HL-60 (cell line): ENCODE measurements around the gene TRIM17.

Source experiments
- DNase-seq, 2 experiments: peaks; one replicate each; pipeline ENCODE4 v3.0.0-alpha.2; 2010 to 2020; ENCODE audit warnings: low read depth in 1 of 2, low spot score in 1 of 2
- H3K27ac ChIP-seq: fragments of 250-450 bp; sonication (Bioruptor Pico); replicated peaks from 2 replicates; pipeline ENCODE4 v1.5.1; 2020; ENCODE audit warnings: mild to moderate bottlenecking, moderate library complexity
- H3K27me3 ChIP-seq: fragments of 250-450 bp; sonication (Bioruptor Pico); 2 replicates; pipeline ENCODE4 v1.5.1; 2021; ENCODE audit warnings: mild to moderate bottlenecking, moderate library complexity; ENCODE audit not compliant: insufficient read depth, poor library complexity, severe bottlenecking
- H3K4me3 ChIP-seq: replicated peaks from 2 replicates; pipeline ENCODE4 v1.5.1; 2011; ENCODE audit warnings: mild to moderate bottlenecking, control low read depth, low read length; ENCODE audit not compliant: insufficient read depth
- GABPA ChIP-seq: IDR thresholded peaks from 2 replicates; pipeline ENCODE4 v1.6.1; 2012; ENCODE audit warnings: low read depth
- POLR2AphosphoS5 ChIP-seq: IDR thresholded peaks from 2 replicates; pipeline ENCODE4 v1.6.1; 2012; ENCODE audit warnings: low read depth
- SPI1 ChIP-seq: IDR thresholded peaks from 2 replicates; pipeline ENCODE4 v1.6.1; 2012; ENCODE audit warnings: low read depth, mild to moderate bottlenecking, borderline replicate concordance
- TF ChIP-seq, protein P1 (sequence below): IDR thresholded peaks from one replicate; pipeline ENCODE4 v1.5.1; 2011; ENCODE audit warnings: low read length, control low read depth, inconsistent platforms; ENCODE audit not compliant: insufficient read depth
- TF ChIP-seq, protein P2 (sequence below): IDR thresholded peaks from 2 replicates; pipeline ENCODE4 v1.6.1; 2012; ENCODE audit warnings: low read depth; ENCODE audit not compliant: insufficient replicate concordance

TRIM17 gene

DNA sequence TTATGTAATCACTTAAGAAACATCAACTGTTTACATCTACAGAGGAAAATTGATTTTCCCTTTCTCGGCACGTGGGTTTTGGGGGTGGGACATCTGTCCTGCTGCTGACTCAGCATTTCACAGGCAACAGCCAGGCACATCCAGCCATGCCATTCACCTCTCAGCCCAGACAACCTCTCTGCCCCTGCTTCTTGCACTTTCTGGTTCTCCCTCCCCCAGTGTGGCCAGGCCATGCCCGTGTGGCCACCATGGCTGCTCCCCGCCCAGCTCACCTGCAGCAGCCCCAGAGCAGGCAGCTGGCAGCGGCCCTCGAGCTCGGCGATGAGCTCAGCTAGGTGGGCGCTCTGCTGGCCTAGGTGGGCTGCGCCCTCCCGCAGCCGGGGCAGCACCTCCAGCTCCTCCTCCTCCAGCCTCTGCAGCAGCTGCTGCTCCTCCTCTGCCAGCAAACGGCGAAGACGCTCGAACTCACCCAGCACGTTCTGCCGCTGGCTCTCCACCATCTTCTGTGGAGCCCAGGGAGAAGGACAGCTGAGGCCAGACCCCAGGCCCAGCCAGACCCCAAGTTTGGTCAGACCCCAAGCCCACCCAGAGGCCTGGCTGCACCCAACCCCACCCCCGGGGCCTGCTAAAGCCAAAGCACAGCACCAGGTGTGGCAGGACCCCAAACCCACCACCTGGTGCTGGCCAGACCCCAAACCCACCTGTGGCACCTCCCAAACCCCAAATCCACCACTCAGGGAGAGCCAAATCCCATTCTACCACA, 15.8 kb downstream of the TRIM17 start:
- no peak overlapping the region for H3K27ac ChIP-seq
- no peak for DNase-seq
- TF ChIP-seq SPI1 (no peak), POLR2AphosphoS5 (no peak), GABPA (no peak)
- TF ChIP-seq, protein P1, sequence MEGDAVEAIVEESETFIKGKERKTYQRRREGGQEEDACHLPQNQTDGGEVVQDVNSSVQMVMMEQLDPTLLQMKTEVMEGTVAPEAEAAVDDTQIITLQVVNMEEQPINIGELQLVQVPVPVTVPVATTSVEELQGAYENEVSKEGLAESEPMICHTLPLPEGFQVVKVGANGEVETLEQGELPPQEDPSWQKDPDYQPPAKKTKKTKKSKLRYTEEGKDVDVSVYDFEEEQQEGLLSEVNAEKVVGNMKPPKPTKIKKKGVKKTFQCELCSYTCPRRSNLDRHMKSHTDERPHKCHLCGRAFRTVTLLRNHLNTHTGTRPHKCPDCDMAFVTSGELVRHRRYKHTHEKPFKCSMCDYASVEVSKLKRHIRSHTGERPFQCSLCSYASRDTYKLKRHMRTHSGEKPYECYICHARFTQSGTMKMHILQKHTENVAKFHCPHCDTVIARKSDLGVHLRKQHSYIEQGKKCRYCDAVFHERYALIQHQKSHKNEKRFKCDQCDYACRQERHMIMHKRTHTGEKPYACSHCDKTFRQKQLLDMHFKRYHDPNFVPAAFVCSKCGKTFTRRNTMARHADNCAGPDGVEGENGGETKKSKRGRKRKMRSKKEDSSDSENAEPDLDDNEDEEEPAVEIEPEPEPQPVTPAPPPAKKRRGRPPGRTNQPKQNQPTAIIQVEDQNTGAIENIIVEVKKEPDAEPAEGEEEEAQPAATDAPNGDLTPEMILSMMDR = no peak
- TF ChIP-seq, protein P2, sequence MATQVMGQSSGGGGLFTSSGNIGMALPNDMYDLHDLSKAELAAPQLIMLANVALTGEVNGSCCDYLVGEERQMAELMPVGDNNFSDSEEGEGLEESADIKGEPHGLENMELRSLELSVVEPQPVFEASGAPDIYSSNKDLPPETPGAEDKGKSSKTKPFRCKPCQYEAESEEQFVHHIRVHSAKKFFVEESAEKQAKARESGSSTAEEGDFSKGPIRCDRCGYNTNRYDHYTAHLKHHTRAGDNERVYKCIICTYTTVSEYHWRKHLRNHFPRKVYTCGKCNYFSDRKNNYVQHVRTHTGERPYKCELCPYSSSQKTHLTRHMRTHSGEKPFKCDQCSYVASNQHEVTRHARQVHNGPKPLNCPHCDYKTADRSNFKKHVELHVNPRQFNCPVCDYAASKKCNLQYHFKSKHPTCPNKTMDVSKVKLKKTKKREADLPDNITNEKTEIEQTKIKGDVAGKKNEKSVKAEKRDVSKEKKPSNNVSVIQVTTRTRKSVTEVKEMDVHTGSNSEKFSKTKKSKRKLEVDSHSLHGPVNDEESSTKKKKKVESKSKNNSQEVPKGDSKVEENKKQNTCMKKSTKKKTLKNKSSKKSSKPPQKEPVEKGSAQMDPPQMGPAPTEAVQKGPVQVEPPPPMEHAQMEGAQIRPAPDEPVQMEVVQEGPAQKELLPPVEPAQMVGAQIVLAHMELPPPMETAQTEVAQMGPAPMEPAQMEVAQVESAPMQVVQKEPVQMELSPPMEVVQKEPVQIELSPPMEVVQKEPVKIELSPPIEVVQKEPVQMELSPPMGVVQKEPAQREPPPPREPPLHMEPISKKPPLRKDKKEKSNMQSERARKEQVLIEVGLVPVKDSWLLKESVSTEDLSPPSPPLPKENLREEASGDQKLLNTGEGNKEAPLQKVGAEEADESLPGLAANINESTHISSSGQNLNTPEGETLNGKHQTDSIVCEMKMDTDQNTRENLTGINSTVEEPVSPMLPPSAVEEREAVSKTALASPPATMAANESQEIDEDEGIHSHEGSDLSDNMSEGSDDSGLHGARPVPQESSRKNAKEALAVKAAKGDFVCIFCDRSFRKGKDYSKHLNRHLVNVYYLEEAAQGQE = no peak
- no peaks in the 10 kb centered on the region for H3K27me3 ChIP-seq
- H3K4me3 ChIP-seq = no peak overlapping the region

DNA sequence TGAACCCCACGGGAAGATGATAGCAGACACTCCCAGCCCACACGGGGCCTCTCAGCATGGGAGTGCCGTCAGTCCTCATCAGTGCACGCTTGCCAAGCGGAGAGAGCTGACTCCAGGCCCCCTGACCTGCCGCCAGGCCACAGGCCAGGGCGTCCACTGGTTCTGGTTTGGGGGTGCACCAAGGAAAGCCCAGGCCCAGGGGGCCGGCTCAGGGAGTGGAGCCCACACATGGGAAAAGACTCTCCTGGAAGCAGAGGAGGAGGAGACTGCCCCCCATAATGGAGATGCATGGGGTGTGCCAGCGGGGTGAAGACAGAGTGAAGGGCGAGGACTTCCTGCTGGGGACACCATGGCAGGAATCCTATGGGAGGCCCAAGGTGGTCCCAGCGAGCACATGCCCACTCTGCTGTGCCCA, 16.4 kb downstream of the TRIM17 start:
- Histone ChIP-seq H3K27ac (no peak overlapping the region), H3K4me3 (no peak overlapping the region), H3K27me3 (no peaks in the 10 kb centered on the region)
- no peak for DNase-seq
- no peak for TF ChIP-seq SPI1
- TF ChIP-seq, protein P1 = no peak
- TF ChIP-seq GABPA = no peak
- TF ChIP-seq, protein P2 = no peak
- TF ChIP-seq POLR2AphosphoS5 = no peak

DNA sequence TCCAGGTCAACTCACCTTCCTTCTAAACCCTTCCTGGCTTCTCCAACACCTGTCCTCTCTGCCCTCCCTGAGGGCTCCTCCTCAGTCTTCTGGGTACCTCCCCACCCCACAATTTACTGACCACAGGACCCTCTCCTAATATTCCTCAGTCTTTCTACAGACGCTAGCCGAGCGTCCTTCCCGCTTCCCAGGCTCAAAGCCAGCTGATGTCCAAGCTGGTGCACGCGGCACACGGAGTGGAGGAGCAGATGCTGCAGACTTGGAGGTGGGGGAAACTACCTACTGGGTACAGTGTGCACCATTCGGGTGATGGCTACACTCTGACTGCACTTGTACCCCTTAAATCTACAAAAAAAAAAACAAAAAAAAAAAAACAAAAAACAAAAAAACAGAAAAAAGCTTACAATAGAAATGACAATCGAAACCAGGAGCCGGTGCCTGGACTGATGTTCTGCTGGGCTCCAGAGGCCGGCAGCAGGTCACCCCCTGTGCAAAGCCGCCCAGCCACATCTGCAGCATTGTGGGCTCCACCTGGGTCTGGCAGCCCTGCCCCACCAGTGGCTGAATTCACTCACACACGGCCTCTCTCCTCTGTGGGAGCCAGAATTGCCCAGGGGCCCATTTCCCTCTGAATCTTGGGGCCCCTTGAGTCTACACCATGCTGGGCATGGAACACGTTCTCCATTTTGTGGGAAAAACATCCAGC, 17.0 kb downstream of the TRIM17 start:
- H3K27ac ChIP-seq = no peak overlapping the region
- DNase-seq = no peak
- no peak overlapping the region for H3K4me3 ChIP-seq
- H3K27me3 ChIP-seq = no peaks in the 10 kb centered on the region
- no peak for TF ChIP-seq SPI1
- TF ChIP-seq POLR2AphosphoS5 = no peak
- TF ChIP-seq, protein P1 = no peak
- TF ChIP-seq, protein P2 = no peak
- no peak for TF ChIP-seq GABPA
